Sigmoid colon (tissue), 4 donors: Measurements from ENCODE around the gene MCM9.

Experiments used
- EP300 ChIP-seq, 4 donors: sonication (generic); formaldehyde crosslinking; IDR thresholded peaks; one replicate each; pipeline ENCODE4 v1.6.1; 2017; ENCODE audit warnings: antibody characterized with exemption in 4 of 4
- POLR2A ChIP-seq, 2 donors: fragments of 450-650 bp; IDR thresholded peaks; one replicate each; pipeline ENCODE4 v1.6.1; 2016; ENCODE audit warnings: antibody characterized with exemption in 2 of 2, mild to moderate bottlenecking in 2 of 2, moderate library complexity in 2 of 2
- POLR2AphosphoS5 ChIP-seq, 4 donors: sonication (generic); formaldehyde crosslinking; IDR thresholded peaks; one replicate each; pipeline ENCODE4 v1.6.1; 2017; ENCODE audit warnings: antibody characterized with exemption in 4 of 4
- TF ChIP-seq, protein P1 (sequence below), 4 experiments: fragments of 450-650 bp in 3 of 4; fragments of 200-600 bp in 1 of 4; IDR thresholded peaks; one replicate each; pipeline ENCODE4 v1.5.1; 2016 to 2019; ENCODE audit warnings: antibody characterized with exemption in 4 of 4, mild to moderate bottlenecking in 3 of 4, moderate library complexity in 2 of 4

DNA sequence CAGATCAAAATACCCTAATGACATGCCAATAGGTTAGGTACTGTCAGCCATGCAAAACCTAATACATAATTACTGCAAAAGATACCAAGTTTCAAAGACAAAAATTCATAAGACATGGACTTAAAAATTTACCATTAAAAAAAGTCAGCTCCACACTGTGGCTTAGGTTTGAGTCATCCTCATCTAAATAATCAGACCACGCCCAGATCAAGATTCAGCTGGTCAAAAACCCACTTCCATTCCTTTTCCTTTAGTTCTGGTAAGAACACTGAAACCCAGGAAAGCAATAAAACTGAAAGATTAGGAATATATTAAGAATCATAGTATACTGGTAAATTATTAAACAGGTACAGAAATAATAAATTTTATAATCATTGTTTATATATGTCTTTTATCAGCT, 122.0 kb downstream of the MCM9 start:
- TF ChIP-seq, protein P1, sequence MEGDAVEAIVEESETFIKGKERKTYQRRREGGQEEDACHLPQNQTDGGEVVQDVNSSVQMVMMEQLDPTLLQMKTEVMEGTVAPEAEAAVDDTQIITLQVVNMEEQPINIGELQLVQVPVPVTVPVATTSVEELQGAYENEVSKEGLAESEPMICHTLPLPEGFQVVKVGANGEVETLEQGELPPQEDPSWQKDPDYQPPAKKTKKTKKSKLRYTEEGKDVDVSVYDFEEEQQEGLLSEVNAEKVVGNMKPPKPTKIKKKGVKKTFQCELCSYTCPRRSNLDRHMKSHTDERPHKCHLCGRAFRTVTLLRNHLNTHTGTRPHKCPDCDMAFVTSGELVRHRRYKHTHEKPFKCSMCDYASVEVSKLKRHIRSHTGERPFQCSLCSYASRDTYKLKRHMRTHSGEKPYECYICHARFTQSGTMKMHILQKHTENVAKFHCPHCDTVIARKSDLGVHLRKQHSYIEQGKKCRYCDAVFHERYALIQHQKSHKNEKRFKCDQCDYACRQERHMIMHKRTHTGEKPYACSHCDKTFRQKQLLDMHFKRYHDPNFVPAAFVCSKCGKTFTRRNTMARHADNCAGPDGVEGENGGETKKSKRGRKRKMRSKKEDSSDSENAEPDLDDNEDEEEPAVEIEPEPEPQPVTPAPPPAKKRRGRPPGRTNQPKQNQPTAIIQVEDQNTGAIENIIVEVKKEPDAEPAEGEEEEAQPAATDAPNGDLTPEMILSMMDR (IDR thresholded peaks at IDR 0.05), result no peak
- TF ChIP-seq POLR2A (IDR thresholded peaks at IDR 0.05), result no peak
- TF ChIP-seq EP300 (IDR thresholded peaks at IDR 0.05), result no peak
- TF ChIP-seq POLR2AphosphoS5 (IDR thresholded peaks at IDR 0.05), result no peak
